CD4-positive, alpha-beta memory T cell (primary cell): ENCODE results near the gene PIGR. TPM values are rescaled to one million over a fixed set of nuclear protein-coding genes. Genes with fewer than 3 reads are reported as not detected.
A peak's percentile ranks its signal among the peaks of the same experiment; 100 is the strongest.

Source experiments
- CTCF ChIA-PET: fragments of 350-600 bp; sonication (Branson Sonifier 250); formaldehyde crosslinking; loops from one replicate; lab custom pipeline; 2021; ENCODE audit warnings: inconsistent platforms; ENCODE audit not compliant: partially characterized antibody; lab: Charles Lee
- POLR2A ChIA-PET: fragments of 350-600 bp; sonication (Branson Sonifier 250); formaldehyde crosslinking; loops from one replicate; lab custom pipeline; 2021; ENCODE audit not compliant: partially characterized antibody; lab: Charles Lee
- DNase-seq, 5 donors: peaks; one replicate each; pipeline versions ENCODE4 v3.0.0 to v3.0.0-alpha.2; 2020 to 2022; ENCODE audit warnings: mixed read lengths in 1 of 5
- H3K27ac ChIP-seq: one replicate; pipeline ENCODE4 v1.7.0; 2013; ENCODE audit warnings: low read depth, low read length
- H3K27me3 ChIP-seq: 2 replicates; pipeline ENCODE4 v1.7.0; 2013; ENCODE audit warnings: mild to moderate bottlenecking, low read length, moderate library complexity; ENCODE audit not compliant: insufficient read depth
- H3K36me3 ChIP-seq: 2 replicates; pipeline ENCODE4 v1.7.0; 2013; ENCODE audit warnings: mild to moderate bottlenecking, low read length, moderate library complexity; ENCODE audit not compliant: insufficient read depth
- H3K4me1 ChIP-seq: 2 replicates; pipeline ENCODE4 v1.7.0; 2013; ENCODE audit warnings: mild to moderate bottlenecking, low read length, moderate library complexity; ENCODE audit not compliant: insufficient read depth
- H3K4me3 ChIP-seq, 2 donors: one replicate each; pipeline ENCODE4 v1.7.0; 2013; ENCODE audit warnings: low read length in 2 of 2, mild to moderate bottlenecking in 1 of 2
- H3K9me3 ChIP-seq, 2 donors: one replicate each; pipeline ENCODE4 v1.7.0; 2013; ENCODE audit warnings: low read length in 2 of 2, control low read depth in 1 of 2; ENCODE audit not compliant: control insufficient read depth in 1 of 2
- H3K27ac Mint-ChIP-seq, 7 donors: one replicate each; pipeline ENCODE4 v1.8.0; 2020 to 2021; ENCODE audit warnings: mixed read lengths in 7 of 7, mild to moderate bottlenecking in 6 of 7, inconsistent platforms in 3 of 7, moderate library complexity in 3 of 7
- H3K27me3 Mint-ChIP-seq, 2 donors: one replicate each; pipeline ENCODE4 v1.8.0; 2020 to 2021; ENCODE audit warnings: mixed read lengths in 2 of 2
- H3K36me3 Mint-ChIP-seq, 2 donors: one replicate each; pipeline ENCODE4 v1.8.0; 2020 to 2021; ENCODE audit warnings: mixed read lengths in 2 of 2, inconsistent platforms in 1 of 2, mild to moderate bottlenecking in 1 of 2
- H3K4me1 Mint-ChIP-seq, 4 donors: one replicate each; pipeline ENCODE4 v1.8.0; 2020 to 2021; ENCODE audit warnings: mixed read lengths in 4 of 4, mild to moderate bottlenecking in 1 of 4
- H3K4me3 Mint-ChIP-seq, 8 donors: one replicate each; pipeline ENCODE4 v1.8.0; 2020 to 2021; ENCODE audit warnings: mixed read lengths in 8 of 8, mild to moderate bottlenecking in 7 of 8, moderate library complexity in 6 of 8, inconsistent platforms in 3 of 8
- H3K9me3 Mint-ChIP-seq, 8 donors: one replicate each; pipeline ENCODE4 v1.8.0; 2020 to 2021; ENCODE audit warnings: mixed read lengths in 8 of 8, mild to moderate bottlenecking in 5 of 8, inconsistent platforms in 3 of 8, moderate library complexity in 1 of 8
- intact Hi-C: fragments of 100-400 bp; cut with micrococcal nuclease; formaldehyde crosslinking; loops from one replicate; pipeline ENCODE4 v1.15.1; 2023
- polyA plus RNA-seq, 2 donors: library from polyadenylated mRNA; unstranded; fragments of 300-500 nt; fragmentation: Illumina TruSeq; gene quantifications; one replicate each; pipeline ENCODE4 v1.2.3, GENCODE V29; 2021
- total RNA-seq, 2 experiments: library from RNA; stranded (reverse); gene quantifications; one replicate each; pipeline ENCODE4 v1.2.3, GENCODE V29; 2021

Gene PIGR
- total and polyA plus RNA-seq, 4 experiments from 2014 or later = not detected

- DNase-seq = no peak
- intact Hi-C loops = no loop called here
- Histone ChIP-seq H3K4me1 (peaks cover 8% of the 10 kb centered on the region), H3K9me3 (no peaks in the 10 kb centered on the region), H3K27me3 (no peaks in the 10 kb centered on the region), H3K27ac (no peak overlapping the region), H3K36me3 (peaks cover 23% of the 10 kb centered on the region), H3K4me3 (no peak overlapping the region)
- H3K4me3 Mint-ChIP-seq = no peak overlapping the region
- no peaks in the 10 kb centered on the region for H3K27me3 Mint-ChIP-seq
- H3K4me1 Mint-ChIP-seq = peaks cover 16 to 45% (median 24%) of the 10 kb centered on the region in 4 donors
- ChIA-PET CTCF (interaction anchor here (0.8 to 5.2 kb wide), 8 partner anchors 9 to 165 kb away, joined by 3 to 30 read pairs (median 4); no protein-coding TSS in a partner anchor), POLR2A (interaction anchor here (0.7 to 11.6 kb wide), 18 partner anchors 9 to 166 kb away, joined by 3 to 211 read pairs (median 5); partner anchors contain the start of genes FCMR and IL20)
- H3K36me3 Mint-ChIP-seq = peaks cover 35 to 36% of the 10 kb centered on the region in 2 donors
- peaks cover 0 to 5% (median 0%) of the 10 kb centered on the region in 8 donors for H3K9me3 Mint-ChIP-seq
- peak overlapping the region in 5 of 7 donors; percentile 2 to 91 (median 35) for H3K27ac Mint-ChIP-seq
Observed at GRCh38 chr1:206900149-206900548, 46.1 kb downstream of the PIGR start.

GRCh38 chr1:206899717-206900116 lies 46.5 kb downstream of the PIGR start:
- H3K27me3 ChIP-seq = no peaks in the 10 kb centered on the region
- intact Hi-C loops = no loop called here
- H3K9me3 Mint-ChIP-seq = peaks cover 0 to 5% (median 0%) of the 10 kb centered on the region in 8 donors
- H3K36me3 ChIP-seq = peaks cover 18% of the 10 kb centered on the region
- peaks cover 4% of the 10 kb centered on the region for H3K4me1 ChIP-seq
- ChIA-PET POLR2A (interaction anchor here (0.7 to 11.6 kb wide), 16 partner anchors 9 to 165 kb away, joined by 3 to 211 read pairs (median 6); partner anchors contain the start of genes FCMR and IL20), CTCF (interaction anchor here (0.8 to 5.2 kb wide), 7 partner anchors 10 to 164 kb away, joined by 3 to 30 read pairs (median 4); no protein-coding TSS in a partner anchor)
- no peak overlapping the region for H3K4me3 Mint-ChIP-seq
- no peaks in the 10 kb centered on the region for H3K27me3 Mint-ChIP-seq
- no peak overlapping the region for H3K27ac ChIP-seq
- peak overlapping the region in 1 of 7 donors; percentile 2 for H3K27ac Mint-ChIP-seq
- no peaks in the 10 kb centered on the region for H3K9me3 ChIP-seq
- peaks cover 31 to 32% of the 10 kb centered on the region in 2 donors for H3K36me3 Mint-ChIP-seq
- DNase-seq = no peak
- H3K4me3 ChIP-seq = no peak overlapping the region
- peaks cover 11 to 41% (median 20%) of the 10 kb centered on the region in 4 donors for H3K4me1 Mint-ChIP-seq

GRCh38 chr1:206898915-206899431 lies 47.3 kb downstream of the PIGR start:
- Mint-ChIP-seq H3K27ac (peak overlapping the region in 1 of 7 donors; percentile 73), H3K4me1 (peaks cover 7 to 33% (median 15%) of the 10 kb centered on the region in 4 donors), H3K27me3 (peaks cover 0 to 3% of the 10 kb centered on the region in 2 donors), H3K9me3 (peaks cover 0 to 5% (median 0%) of the 10 kb centered on the region in 8 donors), H3K4me3 (no peak overlapping the region), H3K36me3 (peaks cover 24 to 28% of the 10 kb centered on the region in 2 donors)
- ChIA-PET POLR2A (interaction anchor here (1.0 to 11.6 kb wide), 12 partner anchors 10 to 165 kb away, joined by 3 to 211 read pairs (median 6); partner anchors contain the start of gene FCMR), CTCF (interaction anchor here (1.2 to 5.2 kb wide), 3 partner anchors 9 to 35 kb away, joined by 4 to 30 read pairs (median 4); no protein-coding TSS in a partner anchor)
- H3K27ac ChIP-seq = no peak overlapping the region
- intact Hi-C loops = no loop called here
- no peaks in the 10 kb centered on the region for H3K9me3 ChIP-seq
- H3K4me1 ChIP-seq = no peaks in the 10 kb centered on the region
- no peak for DNase-seq
- H3K27me3 ChIP-seq = no peaks in the 10 kb centered on the region
- peaks cover 11% of the 10 kb centered on the region for H3K36me3 ChIP-seq
- H3K4me3 ChIP-seq = no peak overlapping the region

GRCh38 chr1:206898089-206898914 lies 48.0 kb downstream of the PIGR start:
- no peak overlapping the region for H3K4me3 ChIP-seq
- CTCF ChIA-PET = interaction anchor here (2.0 kb wide), 1 partner anchor 35 kb away, joined by 7 read pairs; no protein-coding TSS in a partner anchor
- peaks cover 0 to 3% of the 10 kb centered on the region in 2 donors for H3K27me3 Mint-ChIP-seq
- H3K9me3 Mint-ChIP-seq = peaks cover 0 to 5% (median 0%) of the 10 kb centered on the region in 8 donors
- intact Hi-C loops = no loop called here
- no peak overlapping the region for H3K27ac ChIP-seq
- H3K4me3 Mint-ChIP-seq = no peak overlapping the region
- H3K4me1 ChIP-seq = no peaks in the 10 kb centered on the region
- DNase-seq = no peak
- peaks cover 4 to 27% (median 12%) of the 10 kb centered on the region in 4 donors for H3K4me1 Mint-ChIP-seq
- no peaks in the 10 kb centered on the region for H3K9me3 ChIP-seq
- H3K27me3 ChIP-seq = no peaks in the 10 kb centered on the region
- POLR2A ChIA-PET = interaction anchor here (1.0 to 4.5 kb wide), 4 partner anchors 9 to 24 kb away, joined by 3 to 48 read pairs (median 4); partner anchors contain the start of gene FCMR
- no peak overlapping the region for H3K27ac Mint-ChIP-seq
- peaks cover 5% of the 10 kb centered on the region for H3K36me3 ChIP-seq
- H3K36me3 Mint-ChIP-seq = peaks cover 17 to 26% of the 10 kb centered on the region in 2 donors

GRCh38 chr1:206897175-206897574 lies 49.1 kb downstream of the PIGR start, which contains the start of gene IL24:
Gene IL24, plus strand, starts transcription at chr1:206897443. Its CDS starts 390 bp downstream, at chr1:206897833.
- H3K36me3 Mint-ChIP-seq = peaks cover 8 to 15% of the 10 kb centered on the region in 2 donors
- no peak for DNase-seq
- H3K36me3 ChIP-seq = no peaks in the 10 kb centered on the region
- peaks cover 2 to 27% (median 10%) of the 10 kb centered on the region in 4 donors for H3K4me1 Mint-ChIP-seq
- H3K27ac ChIP-seq = no peak within 1 kb of the TSS
- POLR2A ChIA-PET = interaction anchor here (0.9 to 4.5 kb wide), 5 partner anchors 10 to 16 kb away, joined by 3 to 48 read pairs (median 4); no protein-coding TSS in a partner anchor
- H3K27me3 ChIP-seq = no peaks in the 10 kb centered on the region
- H3K27me3 Mint-ChIP-seq = peaks cover 0 to 3% of the 10 kb centered on the region in 2 donors
- H3K27ac Mint-ChIP-seq = peak within 1 kb of the TSS in 3 of 7 donors; percentile 5 to 48 (median 19)
- peaks cover 0 to 2% (median 0%) of the 10 kb centered on the region in 8 donors for H3K9me3 Mint-ChIP-seq
- CTCF ChIA-PET = interaction anchor here (0.6 to 3.2 kb wide), 3 partner anchors 15 to 37 kb away, joined by 3 to 21 read pairs (median 7); no protein-coding TSS in a partner anchor
- no peaks in the 10 kb centered on the region for H3K4me1 ChIP-seq
- no peak within 1 kb of the TSS for H3K4me3 ChIP-seq
- no peaks in the 10 kb centered on the region for H3K9me3 ChIP-seq
- H3K4me3 Mint-ChIP-seq = no peak within 1 kb of the TSS
- intact Hi-C loops = no loop called here

GRCh38 chr1:206896261-206896660 lies 50.0 kb downstream of the PIGR start:
- no peaks in the 10 kb centered on the region for H3K27me3 ChIP-seq
- H3K4me1 ChIP-seq = peaks cover 4% of the 10 kb centered on the region
- Mint-ChIP-seq H3K4me3 (no peak overlapping the region), H3K4me1 (peaks cover 3 to 30% (median 15%) of the 10 kb centered on the region in 4 donors), H3K9me3 (peaks cover 0 to 2% (median 0%) of the 10 kb centered on the region in 8 donors), H3K27me3 (peaks cover 0 to 3% of the 10 kb centered on the region in 2 donors), H3K27ac (no peak overlapping the region), H3K36me3 (peaks cover 2 to 10% of the 10 kb centered on the region in 2 donors)
- H3K36me3 ChIP-seq = no peaks in the 10 kb centered on the region
- H3K4me3 ChIP-seq = no peak overlapping the region
- H3K27ac ChIP-seq = no peak overlapping the region
- CTCF ChIA-PET = interaction anchor here (1.0 to 3.2 kb wide), 4 partner anchors 12 to 37 kb away, joined by 3 to 21 read pairs (median 10); no protein-coding TSS in a partner anchor
- POLR2A ChIA-PET = interaction anchor here (0.9 to 4.5 kb wide), 6 partner anchors 11 to 28 kb away, joined by 3 to 48 read pairs (median 4); no protein-coding TSS in a partner anchor
- DNase-seq = no peak
- intact Hi-C loops = no loop called here
- no peaks in the 10 kb centered on the region for H3K9me3 ChIP-seq
